ENCODE data around the gene TFPI.

Gene TFPI

GRCh38 chr2:187461294-187462261, 92.7 kb downstream of the TFPI start:
- DNase-seq, result no peak

- no peak for DNase-seq
Measured at GRCh38 chr2:187459256-187459655, 95.0 kb downstream of the TFPI start.

- no peak for DNase-seq
Measured at GRCh38 chr2:187453078-187453641, 101.1 kb downstream of the TFPI start.

- DNase-seq, result no peak
Measured at GRCh38 chr2:187451510-187451909, 102.7 kb downstream of the TFPI start.

GRCh38 chr2:187447336-187447735, 106.9 kb downstream of the TFPI start:
- DNase-seq, result no peak

- DNase-seq, result no peak
Measured at GRCh38 chr2:187446711-187447110, 107.5 kb downstream of the TFPI start.

- DNase-seq, result no peak
Measured at GRCh38 chr2:187445051-187445450, 109.2 kb downstream of the TFPI start.

- DNase-seq, result no peak
Measured at GRCh38 chr2:187442778-187443177, 111.5 kb downstream of the TFPI start.

GRCh38 chr2:187442378-187442777, 111.9 kb downstream of the TFPI start:
- DNase-seq, result no peak

- DNase-seq, result no peak
Measured at GRCh38 chr2:187440101-187440675, 114.0 kb downstream of the TFPI start.

- no peak for DNase-seq
Measured at GRCh38 chr2:187438455-187438854, 115.8 kb downstream of the TFPI start.

- no peak for DNase-seq
Measured at GRCh38 chr2:187435756-187436155, 118.5 kb downstream of the TFPI start.

GRCh38 chr2:187435078-187435477, 119.2 kb downstream of the TFPI start:
- DNase-seq, result no peak

- no peak for DNase-seq
Measured at GRCh38 chr2:187434342-187434785, 119.9 kb downstream of the TFPI start.

- DNase-seq, result no peak
Measured at GRCh38 chr2:187431911-187432310, 122.3 kb downstream of the TFPI start.

- DNase-seq, result no peak
Measured at GRCh38 chr2:187429989-187430388, 124.2 kb downstream of the TFPI start.

- DNase-seq, result no peak
Measured at GRCh38 chr2:187424146-187424545, 130.1 kb downstream of the TFPI start.

- no peak for DNase-seq
Measured at GRCh38 chr2:187422282-187422681, 132.0 kb downstream of the TFPI start.

GRCh38 chr2:187421519-187421918, 132.7 kb downstream of the TFPI start:
- no peak for DNase-seq

- DNase-seq, result no peak
Measured at GRCh38 chr2:187419808-187420207, 134.4 kb downstream of the TFPI start.

- no peak for DNase-seq
Measured at GRCh38 chr2:187415449-187415848, 138.8 kb downstream of the TFPI start.
